Inflammatory macrophage (primary cell): Measurements from ENCODE around the gene GNG8.

Source experiments
- DNase-seq, 2 donors: peaks; one replicate each; pipeline ENCODE4 v3.0.0-alpha.2; 2020 to 2022

The GNG8 gene

GRCh38 chr19:46601318-46602224 lies 34.4 kb downstream of the GNG8 start, which contains the start of gene CALM3:
TSS of gene CALM3 (plus strand) at chr19:46601330. CDS start at chr19:46601435, 105 bp downstream.
- no peak for DNase-seq

DNA sequence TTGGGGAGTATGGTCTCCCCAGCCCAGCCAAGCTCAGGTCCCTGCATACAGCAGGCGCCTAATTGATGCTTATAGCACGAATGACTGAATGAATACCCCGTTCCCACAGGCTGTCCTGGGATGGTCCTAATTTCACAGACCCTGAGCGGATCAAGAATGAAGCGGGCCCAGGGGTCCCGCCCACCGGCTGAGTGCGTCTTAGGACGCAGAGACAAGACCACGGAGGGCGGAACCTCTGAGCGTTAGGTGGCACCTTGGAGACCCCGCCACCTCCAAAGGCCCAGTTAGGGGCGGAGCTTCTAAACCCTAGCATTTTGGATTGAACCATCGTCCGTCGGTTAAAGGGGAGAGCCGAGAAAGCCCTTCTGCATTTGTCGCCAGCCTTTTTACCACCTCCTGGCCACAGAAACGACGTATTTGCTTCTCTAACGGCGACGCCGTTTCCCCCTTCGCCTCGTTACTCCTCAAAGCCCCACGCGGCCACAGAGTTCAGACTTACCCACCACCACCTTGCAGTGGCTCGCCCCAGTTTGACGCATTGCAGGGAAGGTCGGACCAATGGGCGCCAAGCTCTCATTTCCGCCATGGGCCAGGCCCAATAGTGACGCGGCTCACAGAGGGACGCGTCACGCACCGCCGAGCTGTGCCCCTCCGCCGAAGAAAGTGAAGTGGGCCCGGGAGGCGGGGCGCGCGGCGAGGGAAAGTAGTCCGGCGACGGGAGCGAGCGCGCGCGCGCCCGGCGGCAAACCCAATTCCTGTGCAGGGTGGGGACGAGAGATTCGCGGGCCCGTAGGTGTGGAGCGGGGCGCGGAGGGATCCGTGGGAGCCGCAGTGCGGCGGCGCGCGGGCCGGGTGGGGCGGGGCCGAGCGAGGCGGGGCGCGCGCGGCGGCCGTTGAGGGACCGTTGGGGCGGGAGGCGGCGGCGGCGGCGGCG lies 35.4 kb downstream of the GNG8 start:
- DNase-seq = peak; percentile 98

DNA sequence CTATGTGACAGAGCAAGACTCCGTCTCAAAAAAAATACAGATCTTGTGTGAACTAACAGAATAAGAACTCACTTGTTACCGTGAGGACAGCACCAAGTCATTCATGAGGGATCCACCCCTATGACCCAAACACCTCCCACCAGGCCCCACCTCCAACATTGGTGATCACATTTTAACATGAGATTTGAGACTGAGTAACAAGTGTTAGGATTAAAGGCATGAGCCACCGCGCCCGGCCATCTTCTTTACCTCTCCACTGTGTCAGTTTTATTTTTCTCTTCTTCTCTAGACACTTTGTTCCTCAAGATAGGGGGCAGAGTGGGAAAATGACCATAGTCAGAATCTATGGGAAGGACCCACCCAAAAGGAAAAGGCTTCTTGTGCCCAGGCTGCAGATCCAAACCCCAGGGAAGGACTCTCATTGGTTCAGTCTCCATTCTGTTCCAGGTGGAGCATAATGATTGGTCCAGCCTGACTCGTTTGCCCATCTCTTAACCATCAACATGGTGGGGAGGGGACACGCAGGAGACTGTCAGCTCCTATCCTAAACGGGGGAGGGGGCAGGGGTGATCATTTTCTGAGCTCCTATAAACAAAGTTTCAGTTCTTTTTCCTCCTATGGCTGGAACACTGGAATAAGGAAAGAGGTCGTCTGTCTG lies 36.2 kb downstream of the GNG8 start:
- no peak for DNase-seq

DNA sequence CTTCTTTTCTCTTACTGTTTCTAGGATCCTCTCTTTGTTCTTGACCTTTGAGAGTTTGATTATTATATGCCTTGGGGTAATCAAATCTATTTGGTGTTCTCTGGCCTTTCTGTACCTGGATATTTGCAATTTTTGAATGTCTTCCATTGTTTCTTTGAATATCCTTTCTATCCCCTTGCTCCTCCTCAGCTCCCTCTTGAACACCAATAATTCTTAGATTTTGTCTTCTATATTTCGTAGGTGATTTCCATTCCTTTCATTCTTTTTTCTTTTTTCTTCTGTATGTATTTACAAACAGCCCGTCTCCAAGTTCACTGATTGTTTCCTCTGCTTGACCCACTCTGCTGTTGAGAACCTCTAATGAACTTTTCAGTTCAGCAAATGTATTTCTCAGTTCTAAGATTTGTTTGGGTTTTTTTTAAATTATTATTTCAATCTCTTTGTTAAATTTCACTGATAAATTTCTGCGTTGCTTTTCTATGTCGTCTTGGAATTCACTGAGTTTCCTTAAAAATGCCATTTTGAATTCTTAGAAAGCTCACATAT lies 37.6 kb downstream of the GNG8 start:
- DNase-seq = no peak

DNA sequence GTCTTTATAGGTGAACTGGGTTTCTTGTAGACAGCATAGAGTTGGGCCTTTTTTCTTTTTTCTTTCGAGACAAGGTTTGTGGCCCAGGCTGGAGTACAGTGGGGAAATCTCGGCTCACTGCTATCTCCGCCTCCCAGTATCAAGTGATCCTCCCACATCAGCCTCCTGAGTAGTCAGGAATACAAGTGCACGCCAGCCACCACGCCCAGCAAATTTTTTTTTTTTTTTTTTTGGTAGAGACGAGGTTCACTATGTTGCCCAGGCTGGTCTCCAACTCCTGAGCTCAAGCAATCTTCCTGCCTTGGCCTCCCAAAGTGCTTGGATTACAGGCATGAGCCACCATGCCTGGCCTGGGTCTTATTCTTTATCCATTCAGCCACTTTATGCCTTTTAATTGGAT lies 40.0 kb downstream of the GNG8 start:
- DNase-seq = peak; percentile 43 to 45

GRCh38 chr19:46591870-46592269 lies 44.1 kb downstream of the GNG8 start:
- peak; percentile 55 to 75 for DNase-seq

DNA sequence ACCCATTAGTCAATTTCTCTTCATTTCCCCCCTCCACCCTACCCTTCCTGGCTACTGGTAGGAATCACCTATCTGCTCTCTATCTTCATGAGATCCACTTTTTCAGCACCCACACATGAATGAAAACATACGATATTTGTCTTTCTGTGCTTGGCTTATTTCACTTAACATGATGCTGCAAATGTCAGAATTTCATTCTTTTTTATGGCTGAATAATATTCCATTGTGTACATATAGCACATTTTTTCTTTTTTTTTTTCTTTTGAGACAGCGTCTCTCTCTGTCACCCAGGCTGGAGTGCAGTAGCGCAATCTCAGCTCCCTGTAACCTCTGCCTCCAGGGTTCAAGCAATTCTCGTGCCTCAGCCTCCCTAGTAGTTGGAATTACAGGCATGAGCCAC lies 44.7 kb downstream of the GNG8 start:
- no peak for DNase-seq

DNA sequence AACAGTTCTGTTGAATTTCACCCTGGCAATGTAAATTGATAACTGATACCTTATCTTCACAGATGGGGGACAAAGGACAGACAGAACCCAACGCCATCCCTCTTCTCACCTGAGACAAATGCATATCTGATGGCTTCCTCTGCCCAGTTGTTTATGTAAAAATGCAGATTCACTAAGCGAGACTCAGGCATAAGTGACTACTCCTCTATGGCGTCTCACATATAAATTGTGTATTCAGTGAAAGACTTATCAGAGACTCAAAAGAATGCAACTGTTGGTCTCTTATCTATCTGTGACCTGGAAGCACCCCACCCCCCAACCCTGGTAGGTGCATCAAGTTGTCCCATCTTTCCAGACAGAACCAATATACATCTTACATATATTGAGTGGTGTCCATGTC lies 48.1 kb downstream of the GNG8 start:
- DNase-seq = no peak

GRCh38 chr19:46586294-46586693 lies 49.7 kb downstream of the GNG8 start:
- no peak for DNase-seq

DNA sequence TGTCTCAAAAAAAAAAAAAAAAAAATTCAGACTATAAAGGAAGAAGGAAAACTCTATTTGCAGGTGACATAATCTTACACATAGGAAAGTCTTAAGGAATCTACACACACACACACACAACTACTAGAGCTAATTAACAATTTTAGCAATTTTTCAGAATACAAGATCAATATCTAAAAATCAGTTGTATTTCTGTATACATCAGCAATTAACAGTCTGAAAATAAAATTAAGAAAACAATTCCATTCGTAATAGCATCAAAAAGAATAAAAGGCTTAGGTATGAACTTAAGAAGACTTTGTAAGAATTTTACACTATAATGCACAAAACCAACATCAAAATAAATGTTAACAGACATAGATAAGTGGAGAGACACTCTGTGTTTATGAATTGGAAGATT lies 50.5 kb downstream of the GNG8 start:
- no peak for DNase-seq
